GM12891 (cell line): ENCODE data around the gene ZAP70.

Experiments
- DNase-seq: peaks from one replicate; pipeline ENCODE4 v3.0.0; 2011; ENCODE audit warnings: low spot score; ENCODE audit not compliant: insufficient read length
- FAIRE-seq: peaks from 2 replicates; lab custom pipeline; 2011; peaks lifted over from hg19 to GRCh38; lab: Jason Lieb, UNC
- PAX5 ChIP-seq: IDR thresholded peaks from 2 replicates; pipeline ENCODE4 v1.6.1; 2011; ENCODE audit warnings: low read length, moderate library complexity, mild to moderate bottlenecking; ENCODE audit not compliant: insufficient read depth, severe bottlenecking
- POLR2A ChIP-seq: IDR thresholded peaks from 2 replicates; pipeline ENCODE4 v1.6.1; 2011; ENCODE audit warnings: low read depth, low read length, control low read depth
- POLR2AphosphoS5 ChIP-seq: IDR thresholded peaks from 2 replicates; pipeline ENCODE4 v1.6.1; 2011; ENCODE audit warnings: low read depth, low read length, control low read depth
- POU2F2 ChIP-seq: IDR thresholded peaks from 2 replicates; pipeline ENCODE4 v1.6.1; 2011; ENCODE audit warnings: low read depth, mild to moderate bottlenecking, control low read depth, low read length, moderate library complexity
- SPI1 ChIP-seq: IDR thresholded peaks from 2 replicates; pipeline ENCODE4 v1.6.1; 2011; ENCODE audit warnings: low read depth, low read length, control low read depth
- TAF1 ChIP-seq: IDR thresholded peaks from 2 replicates; pipeline ENCODE4 v1.6.1; 2011; ENCODE audit warnings: low read depth, low read length, control low read depth

ZAP70 gene

DNA sequence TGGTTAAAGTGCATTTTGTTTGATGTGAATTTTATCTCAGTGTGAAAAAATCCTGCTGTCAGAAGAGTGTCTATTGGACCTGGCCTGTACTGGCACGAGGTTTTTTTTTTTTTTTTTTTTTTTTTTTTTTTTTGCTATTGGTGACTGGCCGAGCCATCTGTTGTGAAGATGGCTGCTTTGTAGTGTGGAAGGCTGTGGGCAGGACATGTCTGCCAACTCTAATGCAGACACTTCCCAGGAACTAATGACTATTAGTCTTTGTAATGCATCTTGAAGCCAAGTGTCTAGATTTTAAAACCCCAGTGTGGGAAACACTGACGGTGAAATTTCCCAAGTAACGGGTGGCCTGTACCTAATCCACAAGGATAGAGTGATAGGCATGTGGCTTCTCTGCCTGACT is 34.3 kb downstream of the ZAP70 start:
- FAIRE-seq (no peak), DNase-seq (no peak)
- no peak for TF ChIP-seq PAX5
- TF ChIP-seq TAF1: no peak
- TF ChIP-seq POLR2A: no peak
- TF ChIP-seq POU2F2: no peak
- TF ChIP-seq POLR2AphosphoS5: no peak
- TF ChIP-seq SPI1: no peak

DNA sequence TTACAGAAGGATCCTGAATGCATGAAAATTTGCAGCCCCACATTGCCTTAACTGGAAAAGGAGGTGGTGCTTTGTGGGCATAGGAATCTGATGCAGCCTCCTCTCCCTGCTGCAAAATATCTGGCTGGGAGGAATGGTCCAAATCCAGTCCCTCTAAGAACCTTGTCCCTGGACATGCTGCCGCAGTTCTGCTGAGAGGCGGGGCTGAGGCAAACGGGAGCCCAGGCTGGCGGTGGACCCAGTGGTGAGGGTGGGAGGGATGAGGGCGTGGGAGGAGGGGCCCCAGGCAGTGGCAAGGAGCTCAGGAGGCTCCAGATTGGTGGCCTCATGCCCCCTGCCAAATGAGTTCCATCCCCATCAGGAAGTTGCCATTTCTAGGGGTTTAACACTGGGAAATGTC is 36.2 kb downstream of the ZAP70 start:
- FAIRE-seq: no peak
- TF ChIP-seq POU2F2 (no peak), PAX5 (no peak), SPI1 (no peak)

DNA sequence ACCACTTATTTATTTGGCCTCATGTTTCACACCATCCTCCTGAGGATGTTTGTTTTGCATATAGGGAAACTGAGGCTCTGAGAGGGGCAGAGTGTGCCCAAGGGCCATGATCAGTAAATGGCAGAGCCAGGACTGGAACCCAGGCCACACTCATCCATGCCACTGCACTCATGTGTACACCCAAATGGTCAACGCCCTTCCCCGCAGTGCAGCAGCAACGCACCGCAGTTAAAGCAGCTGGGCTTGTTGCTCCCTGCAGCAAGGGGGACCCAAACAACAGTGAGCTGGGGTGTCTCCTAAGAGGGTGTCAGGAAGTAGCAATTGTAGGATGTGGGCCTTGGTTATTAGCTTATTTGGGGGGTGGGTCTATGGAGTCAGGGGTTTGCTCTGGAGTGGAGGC is 36.6 kb downstream of the ZAP70 start:
- TF ChIP-seq PAX5: no peak
- no peak for TF ChIP-seq SPI1
- no peak for TF ChIP-seq POLR2AphosphoS5
- TF ChIP-seq POLR2A: no peak
- no peak for TF ChIP-seq POU2F2
- no peak for TF ChIP-seq TAF1
- no peak for FAIRE-seq
- no peak for DNase-seq

More for the DNA sequence above, 36.2 kb downstream of the ZAP70 start:
- DNase-seq: no peak

DNA sequence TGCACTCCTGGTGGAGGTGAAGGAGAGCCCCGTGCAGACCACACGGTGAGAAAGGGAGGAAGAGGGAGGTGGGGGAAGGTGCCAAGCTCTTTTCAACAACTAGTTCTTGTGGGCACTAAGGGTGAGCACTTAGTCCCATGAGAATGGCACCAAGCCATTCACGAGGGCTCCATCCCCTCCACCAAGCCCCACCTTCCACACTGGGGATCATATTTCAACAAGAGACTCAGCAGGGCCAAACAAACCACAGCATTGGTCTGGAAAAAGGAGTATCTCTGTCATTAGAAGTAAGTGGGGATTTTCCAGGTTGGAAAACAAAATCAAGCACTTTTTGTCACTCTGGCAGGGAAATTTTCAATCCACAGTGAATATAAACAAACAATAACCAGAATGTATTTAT is 38.4 kb downstream of the ZAP70 start:
- no peak for TF ChIP-seq POLR2A
- DNase-seq (no peak), FAIRE-seq (no peak)

DNA sequence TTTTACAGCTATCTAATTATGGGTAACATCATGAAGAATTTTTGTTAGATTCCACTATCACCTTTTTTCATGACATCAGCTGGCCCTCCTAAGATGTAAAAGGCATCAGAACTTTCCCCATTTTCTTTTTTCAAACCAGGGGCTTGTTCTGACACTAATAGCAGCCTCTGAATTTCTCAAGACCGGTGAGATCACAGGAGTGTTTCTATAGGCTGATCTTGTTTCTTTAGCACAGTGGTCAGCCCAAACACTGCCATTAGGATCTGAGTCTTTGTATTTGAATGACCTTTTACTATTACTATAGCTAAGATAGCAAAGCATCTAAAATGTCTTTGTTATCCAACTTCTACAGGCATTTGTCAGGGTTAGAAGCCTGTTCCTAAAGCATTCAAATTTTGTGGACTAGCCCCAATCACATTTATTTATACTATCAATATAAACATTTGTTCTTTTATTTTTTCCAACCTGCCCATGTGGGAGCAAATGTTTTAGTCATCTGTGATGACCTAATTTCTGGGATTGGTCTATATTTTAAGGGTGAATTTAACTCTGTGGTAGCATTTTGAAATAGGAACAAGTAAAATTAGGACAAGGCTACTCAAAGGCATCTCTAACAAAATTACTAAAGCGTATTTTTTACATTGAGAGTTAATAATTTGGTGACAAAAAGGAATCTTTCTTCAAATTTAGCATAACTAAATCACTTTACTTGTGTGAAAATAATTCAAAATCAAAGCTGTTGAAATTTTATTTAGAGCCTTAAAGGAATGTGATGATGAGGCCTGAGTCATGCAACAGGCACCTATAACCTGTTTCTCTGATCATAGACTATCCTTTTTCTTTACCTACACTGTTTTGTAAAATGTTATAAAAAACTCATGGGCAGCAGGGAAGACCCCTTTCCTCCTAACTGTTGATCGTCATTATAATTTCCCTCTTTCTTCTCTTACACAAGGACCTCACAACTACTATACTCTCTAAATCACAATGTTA is 39.3 kb downstream of the ZAP70 start:
- TF ChIP-seq PAX5 (no peak), TAF1 (no peak), SPI1 (no peak), POU2F2 (no peak), POLR2A (no peak), POLR2AphosphoS5 (no peak)
- DNase-seq (no peak), FAIRE-seq (no peak)

DNA sequence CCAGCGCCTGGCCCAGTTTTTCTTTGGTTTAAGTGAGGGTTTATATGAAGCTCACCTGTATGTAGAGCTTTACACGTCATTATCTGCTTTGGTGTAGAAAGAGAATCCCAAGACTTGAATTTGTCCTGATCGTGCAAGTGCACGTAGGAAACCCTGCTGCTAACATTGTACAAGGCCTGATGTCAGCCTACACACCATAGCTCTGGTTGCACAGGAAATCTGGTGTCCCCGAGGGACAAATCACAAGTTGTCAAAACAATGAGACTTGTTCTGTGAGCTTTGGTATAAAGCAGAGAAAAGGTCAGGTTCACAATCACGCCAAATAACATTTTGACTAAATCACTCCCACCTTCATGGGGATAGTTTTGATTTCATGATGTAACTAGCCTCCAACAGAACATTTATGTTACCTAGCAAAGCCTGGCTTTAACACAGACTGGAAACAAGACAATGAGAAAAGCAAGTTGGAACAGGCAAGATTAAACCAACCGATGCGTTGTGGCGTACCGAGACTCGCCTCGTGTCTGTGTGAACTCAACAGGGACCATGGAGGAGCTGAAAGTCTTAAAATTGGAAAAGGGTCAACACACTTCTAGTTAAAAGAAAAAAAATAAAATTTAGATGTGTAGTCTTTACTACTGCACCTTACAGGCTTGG is 41.4 kb downstream of the ZAP70 start:
- FAIRE-seq (no peak), DNase-seq (no peak)
- TF ChIP-seq POLR2AphosphoS5 (no peak), POU2F2 (no peak), PAX5 (no peak), POLR2A (no peak), TAF1 (no peak), SPI1 (no peak)

DNA sequence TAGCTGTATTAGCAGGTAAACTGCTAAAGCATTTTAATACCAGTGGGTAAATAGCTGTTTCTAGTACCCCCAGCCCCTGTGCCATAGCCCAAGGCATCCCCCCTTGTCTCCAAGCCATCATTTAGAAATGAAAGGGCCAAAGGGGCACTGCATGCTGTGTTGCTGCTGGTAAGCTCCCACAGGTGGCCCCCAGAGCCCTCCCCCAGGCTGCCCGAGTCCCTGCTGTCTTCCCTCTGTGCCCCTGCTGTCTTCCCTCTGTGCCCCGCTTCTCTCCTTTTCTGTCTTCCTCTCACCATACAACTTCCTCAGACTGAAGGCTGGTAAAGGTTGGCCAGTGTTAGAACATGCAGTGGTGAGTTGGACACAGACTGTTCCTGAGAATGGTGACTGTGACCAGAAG is 42.1 kb downstream of the ZAP70 start:
- FAIRE-seq (no peak), DNase-seq (no peak)
- TF ChIP-seq TAF1: no peak

DNA sequence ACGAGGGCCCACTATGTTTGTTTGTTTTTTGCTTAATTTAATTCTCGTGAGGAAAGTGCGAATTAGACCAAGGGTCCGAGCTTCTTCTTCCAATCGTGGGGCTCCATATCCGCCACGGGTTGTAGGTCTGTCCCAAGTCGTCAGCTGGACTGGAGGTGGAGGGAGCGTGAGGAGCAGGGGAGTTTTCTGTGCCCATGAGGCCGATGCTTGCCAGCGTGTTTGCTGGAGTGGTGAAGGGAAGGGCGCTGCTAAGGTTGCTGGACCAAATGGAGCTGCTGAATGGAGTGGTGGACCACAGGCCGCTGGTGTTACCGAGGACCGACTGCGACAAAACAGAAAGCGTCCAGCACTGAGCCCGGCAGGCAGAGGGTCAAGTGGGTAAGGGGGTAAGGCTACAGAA is 43.7 kb downstream of the ZAP70 start:
- TF ChIP-seq POLR2AphosphoS5 (no peak), TAF1 (no peak), PAX5 (no peak), POLR2A (no peak), SPI1 (no peak), POU2F2 (no peak)
- FAIRE-seq: no peak
- no peak for DNase-seq

DNA sequence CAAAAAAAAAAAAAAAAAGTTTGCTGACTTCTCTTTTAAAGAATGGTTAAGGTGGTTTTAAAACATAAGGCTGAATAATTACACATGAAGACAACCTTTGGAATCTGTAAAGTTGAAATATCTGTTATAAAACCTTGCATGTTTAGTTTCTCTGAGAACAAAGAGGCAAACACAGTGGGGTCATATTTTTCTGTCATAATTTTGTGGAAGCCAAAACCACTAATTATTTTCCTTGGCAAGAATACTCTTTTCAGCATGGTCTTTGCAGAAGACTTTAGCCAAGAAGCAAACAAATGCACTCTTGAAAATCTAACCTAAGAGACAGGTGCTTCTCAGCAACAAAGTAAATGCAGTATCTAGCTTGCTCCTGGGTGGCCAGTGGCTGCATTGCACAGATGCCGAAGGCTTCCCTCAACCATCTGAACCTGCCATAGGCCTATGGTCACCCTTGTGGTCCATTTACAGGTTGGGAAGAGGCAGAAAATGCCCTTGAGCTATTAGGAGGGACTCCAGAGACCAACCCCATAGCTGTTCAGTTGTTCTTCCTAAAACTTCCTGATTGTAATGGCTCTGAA is 44.8 kb downstream of the ZAP70 start:
- DNase-seq: no peak
- TF ChIP-seq POLR2A (no peak), SPI1 (no peak), POU2F2 (no peak), PAX5 (no peak), POLR2AphosphoS5 (no peak), TAF1 (no peak)
- no peak for FAIRE-seq

DNA sequence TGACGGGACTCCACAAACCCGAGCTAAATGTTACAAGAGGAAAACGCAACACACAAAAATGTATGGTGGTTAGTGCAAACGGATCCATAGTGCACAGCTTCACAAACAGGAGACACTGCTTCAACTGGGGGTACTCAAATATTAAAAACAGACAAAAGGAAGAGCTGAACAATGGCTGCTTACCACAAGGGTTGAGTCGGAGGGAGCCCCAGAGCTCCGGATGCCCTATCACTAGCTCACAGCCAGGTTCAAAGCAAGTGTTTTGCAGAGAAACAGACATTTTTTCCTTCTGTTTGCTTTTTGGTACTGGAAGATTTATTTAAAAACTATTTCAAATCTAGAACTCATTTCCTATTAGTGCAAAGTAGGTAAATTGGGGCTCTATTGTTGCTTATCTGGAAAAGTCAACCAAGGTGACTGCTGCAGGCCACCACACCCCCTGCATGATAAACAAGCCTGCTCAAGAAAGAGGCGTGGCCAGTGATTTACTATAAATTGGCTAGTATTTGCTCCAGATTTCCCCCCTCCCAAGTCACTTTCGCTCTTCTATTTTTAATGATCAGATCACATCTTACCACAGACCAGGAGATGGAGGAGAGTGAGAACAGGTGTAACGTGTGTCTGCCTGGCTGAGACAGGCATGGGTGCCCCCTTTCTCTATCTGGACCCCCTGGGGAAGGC is 46.5 kb downstream of the ZAP70 start:
- DNase-seq (no peak), FAIRE-seq (no peak)
- TF ChIP-seq PAX5 (no peak), POU2F2 (no peak), POLR2A (no peak), SPI1 (no peak), TAF1 (no peak), POLR2AphosphoS5 (no peak)
